GM20431 (cell line): Measurements from ENCODE around the gene LY6G5B.

ENCODE experiments used
- in situ Hi-C: fragments of 300-500 bp; cut with MseI, MboI; formaldehyde crosslinking; loops from one replicate; pipeline ENCODE4 v1.15.0; 2020; ENCODE audit warnings: low sequenced_read_pairs; ENCODE audit not compliant: unreplicated experiment

Gene LY6G5B

GRCh38 chr6:31661262-31662123 lies 8.3 kb upstream of the LY6G5B start:
- in situ Hi-C loops = no loop called here

- in situ Hi-C loops = no loop called here
These were observed 7.6 kb upstream of the LY6G5B start for GRCh38 chr6:31662124-31662723.

DNA sequence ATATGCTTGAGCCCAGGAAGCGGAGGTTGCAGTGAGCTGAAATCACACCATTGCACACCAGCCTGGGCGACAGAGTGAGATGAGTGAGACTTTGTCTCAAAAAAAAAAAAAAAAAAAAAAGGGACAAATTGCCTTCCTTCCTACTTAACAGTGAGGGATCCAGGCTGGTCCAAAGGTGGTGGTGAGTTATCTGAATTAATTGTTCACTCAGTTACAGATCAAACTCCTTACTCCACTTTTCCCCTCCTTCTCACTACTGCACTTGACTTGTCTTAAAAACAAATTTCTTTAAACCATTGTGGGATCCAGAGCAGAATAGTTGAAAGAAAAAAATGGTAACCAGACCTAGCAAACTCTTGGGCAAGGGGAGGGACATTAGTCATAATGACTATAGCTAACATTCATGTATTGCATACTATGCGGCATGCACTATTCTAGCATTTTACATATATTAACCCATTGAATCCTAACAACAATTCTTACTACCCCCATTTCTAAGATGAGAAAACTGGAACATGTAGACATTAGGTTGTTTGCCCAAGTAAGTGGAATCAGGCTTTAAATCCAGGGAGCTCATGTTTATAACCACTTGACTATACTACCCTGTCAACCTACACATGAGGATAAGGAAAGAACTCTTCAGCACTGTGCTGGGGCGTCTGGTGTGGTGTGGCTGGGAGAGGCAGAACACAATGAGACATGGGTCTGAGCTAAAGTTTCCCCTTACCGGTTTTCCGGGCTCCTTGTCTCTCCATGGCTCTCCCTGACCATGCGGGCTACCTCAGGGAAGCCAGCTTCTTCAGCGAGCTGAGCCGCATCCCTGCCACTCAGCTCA lies 6.4 kb upstream of the LY6G5B start:
- in situ Hi-C loops = no loop called here

DNA sequence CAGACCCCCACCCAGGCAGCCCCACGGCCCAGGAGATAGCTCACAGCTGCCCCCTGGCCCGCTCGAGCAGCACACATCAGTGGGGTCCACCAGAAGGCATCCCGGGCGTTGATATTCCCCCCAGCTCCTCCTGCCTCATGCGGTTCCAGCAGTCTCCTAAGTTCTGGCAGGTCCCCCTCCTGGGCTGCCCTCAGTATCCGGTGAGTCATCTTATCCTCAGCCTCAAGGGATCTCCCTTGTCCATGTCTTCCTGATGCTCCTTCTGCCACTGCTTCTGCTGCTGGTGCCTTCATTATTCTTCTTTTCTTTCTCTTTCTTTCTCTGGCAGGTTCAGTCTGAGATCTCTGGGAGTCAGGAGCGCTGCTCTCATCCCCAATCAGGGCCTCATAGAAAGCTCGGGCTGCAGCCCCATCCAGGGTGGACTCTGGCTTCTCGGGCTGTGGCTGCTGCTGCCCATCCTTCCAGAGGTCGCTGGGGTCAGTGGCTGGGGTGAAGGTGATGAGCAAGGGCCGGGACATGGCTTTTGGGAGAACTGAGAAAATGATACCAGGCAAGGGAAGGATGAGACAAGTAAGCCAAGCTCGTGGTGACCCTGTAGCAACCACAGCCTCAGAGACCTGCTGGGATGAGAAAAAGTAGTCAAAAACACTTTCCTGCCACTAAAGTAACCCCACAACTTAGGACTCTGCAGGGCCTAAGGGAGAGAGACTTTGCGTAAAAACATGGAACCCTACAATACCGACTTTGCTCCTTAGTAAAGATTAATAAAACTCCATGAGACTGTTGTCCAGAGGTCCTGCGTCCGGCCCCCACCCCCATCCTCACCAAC lies 5.6 kb upstream of the LY6G5B start:
- in situ Hi-C loops = no loop called here

DNA sequence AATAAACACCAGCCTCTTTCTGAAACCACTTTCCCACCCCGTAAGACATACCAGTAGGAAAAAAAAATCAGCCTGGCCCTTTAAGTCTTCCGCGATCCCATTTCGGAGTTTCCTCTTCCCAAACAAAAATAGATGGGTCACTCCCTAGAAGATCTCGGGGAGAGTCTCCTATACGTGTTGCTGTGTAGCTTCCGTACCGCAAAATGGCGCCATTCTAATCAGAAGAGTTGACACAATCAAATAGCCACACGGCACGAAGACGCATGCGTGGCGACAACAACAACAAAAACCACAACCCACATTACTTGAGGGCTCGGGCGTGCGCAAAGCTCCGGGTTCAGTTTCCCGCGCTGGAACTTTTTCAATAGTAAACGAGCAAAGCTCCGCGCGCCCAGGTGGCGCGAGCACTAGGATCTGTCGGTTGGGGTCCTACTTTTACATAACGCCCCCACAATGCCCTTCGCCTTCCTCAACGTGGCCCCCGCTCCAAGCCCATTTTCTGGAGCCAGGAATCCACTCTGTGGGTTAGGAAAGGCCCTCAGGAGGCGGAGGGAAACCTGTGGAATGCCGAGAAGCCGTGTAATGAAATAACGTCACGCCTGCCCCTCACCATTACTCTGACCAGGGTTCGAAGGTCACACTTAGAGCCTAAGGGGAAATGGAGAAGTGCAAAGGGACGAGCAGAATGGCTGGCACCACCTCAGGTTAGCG lies 4.8 kb upstream of the LY6G5B start, which contains the start of gene GPANK1:
GPANK1 (minus strand) TSS at position 208 of the 711 bp plus-strand sequence. CDS start 519 bp downstream, outside the sequence.
- in situ Hi-C loops = no loop called here

DNA sequence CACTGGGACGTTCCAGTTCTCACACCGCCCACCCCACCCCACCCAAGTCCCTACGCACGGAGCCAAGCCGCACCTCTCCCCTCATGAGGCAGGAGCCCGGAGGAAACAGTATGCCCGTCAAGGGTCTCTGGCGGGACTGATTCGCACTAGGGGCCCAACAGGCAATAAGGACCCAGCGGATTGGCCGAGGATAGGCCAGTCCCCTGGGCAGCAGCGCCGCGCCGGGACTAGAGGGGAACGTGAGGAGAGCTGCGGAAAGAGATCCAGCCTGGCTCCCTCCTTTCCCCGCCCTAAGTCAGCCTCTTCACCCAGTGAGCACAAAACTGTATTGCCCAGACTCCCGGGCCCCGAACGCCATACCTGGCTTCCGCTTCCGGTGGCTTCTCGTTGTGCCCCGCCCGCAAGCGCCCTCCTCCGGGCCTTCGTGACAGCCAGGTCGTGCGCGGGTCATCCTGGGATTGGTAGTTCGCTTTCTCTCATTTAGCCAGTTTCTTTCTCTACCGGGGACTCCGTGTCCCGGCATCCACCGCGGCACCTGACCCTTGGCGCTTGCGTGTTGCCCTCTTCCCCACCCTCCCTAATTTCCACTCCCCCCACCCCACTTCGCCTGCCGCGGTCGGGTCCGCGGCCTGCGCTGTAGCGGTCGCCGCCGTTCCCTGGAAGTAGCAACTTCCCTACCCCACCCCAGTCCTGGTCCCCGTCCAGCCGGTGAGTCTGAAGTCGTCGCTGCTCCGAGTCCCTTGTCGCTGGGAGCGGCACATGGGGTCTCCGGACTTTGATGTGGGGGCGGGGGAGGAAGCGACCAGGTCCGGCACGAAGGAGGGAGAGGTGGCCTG lies 4.1 kb upstream of the LY6G5B start, which contains the start of gene CSNK2B:
CSNK2B (plus strand) TSS at position 580 of the 836 bp plus-strand sequence. CDS start 752 bp downstream, outside the sequence.
- in situ Hi-C loops = no loop called here

DNA sequence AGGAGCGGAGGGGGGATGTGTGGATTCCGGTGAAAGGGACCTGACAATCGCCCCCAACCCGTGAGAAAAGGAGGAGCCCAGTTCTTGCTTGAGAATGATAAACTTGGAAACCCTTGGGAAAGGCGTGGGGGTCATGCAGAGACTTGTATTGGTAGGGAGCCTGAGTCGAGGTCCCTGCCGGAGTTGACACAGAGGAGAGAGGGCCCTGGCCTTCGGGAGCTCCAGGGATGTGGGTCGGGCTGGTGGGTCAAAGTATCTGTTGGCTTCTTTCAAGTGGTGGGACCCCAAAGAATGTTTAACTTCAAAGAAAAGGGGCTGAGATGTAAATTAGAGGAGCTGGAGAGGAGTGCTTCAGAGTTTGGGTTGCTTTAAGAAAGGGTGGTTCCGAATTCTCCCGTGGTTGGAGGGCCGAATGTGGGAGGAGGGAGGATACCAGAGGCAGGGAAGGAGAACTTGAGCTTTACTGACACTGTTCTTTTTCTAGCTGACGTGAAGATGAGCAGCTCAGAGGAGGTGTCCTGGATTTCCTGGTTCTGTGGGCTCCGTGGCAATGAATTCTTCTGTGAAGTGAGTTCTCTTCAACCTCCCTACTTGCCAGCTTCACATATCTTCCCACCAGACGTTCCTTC lies 3.3 kb upstream of the LY6G5B start:
- in situ Hi-C loops = no loop called here

DNA sequence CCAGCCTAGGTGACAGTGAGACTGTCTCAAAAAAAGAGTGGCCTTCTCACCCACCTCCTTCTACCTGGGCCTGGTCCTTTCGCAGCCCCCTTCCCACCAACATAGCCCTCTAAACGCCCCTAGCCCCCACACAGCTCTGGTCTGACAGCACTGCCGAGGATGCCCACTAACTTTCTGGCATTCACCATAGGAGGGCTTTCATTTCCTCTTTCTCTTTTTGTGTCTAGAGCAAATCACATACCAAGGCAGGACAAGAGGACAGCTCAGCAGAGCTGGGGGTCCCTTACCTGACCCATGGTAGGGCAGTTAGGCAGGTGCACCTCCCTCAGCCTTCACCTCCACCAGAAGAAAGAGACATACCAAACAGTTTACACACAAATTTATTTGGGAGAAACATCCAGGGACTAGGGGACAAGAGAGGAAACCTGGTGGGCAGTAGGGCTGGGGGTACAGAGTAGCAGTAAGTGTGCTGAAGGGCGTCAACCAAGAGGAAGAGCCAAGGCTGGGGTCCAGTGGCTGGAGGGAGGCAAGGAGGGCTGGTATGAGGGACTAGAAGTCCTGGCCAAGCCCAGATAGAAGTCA lies 6.6 kb downstream of the LY6G5B start:
- in situ Hi-C loops = no loop called here

DNA sequence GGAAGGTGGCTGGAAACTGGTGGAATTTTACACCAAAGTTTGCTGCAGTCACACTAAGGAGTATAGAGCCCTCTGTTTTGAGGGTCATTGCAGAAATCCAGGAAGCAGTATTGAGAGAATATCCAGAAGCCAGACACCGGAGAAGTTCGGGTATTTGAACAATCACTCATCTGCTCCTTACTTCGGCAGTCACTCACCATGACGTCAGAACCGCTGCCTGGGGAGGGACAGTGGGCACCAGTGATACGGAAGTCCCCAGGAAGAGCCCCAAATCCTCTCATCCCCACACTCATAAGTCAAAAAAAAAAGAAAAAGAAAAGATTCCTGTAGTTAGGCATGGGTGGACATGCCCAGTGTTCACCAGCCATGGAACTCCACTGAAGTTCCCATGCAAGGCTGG lies 7.1 kb downstream of the LY6G5B start:
- in situ Hi-C loops = no loop called here

- in situ Hi-C loops = no loop called here
These were observed 8.2 kb downstream of the LY6G5B start for GRCh38 chr6:31677955-31678354.

- in situ Hi-C loops = no loop called here
These were observed 10.7 kb downstream of the LY6G5B start, which contains the start of gene LY6G5C for GRCh38 chr6:31680226-31681134. LY6G5C (minus strand) TSS chr6:31681067; CDS start chr6:31680373, 694 bp downstream.

- in situ Hi-C loops = no loop called here
These were observed 11.4 kb downstream of the LY6G5B start for GRCh38 chr6:31681135-31681671.

- in situ Hi-C loops = no loop called here
These were observed 13.8 kb downstream of the LY6G5B start for GRCh38 chr6:31683591-31683990.

DNA sequence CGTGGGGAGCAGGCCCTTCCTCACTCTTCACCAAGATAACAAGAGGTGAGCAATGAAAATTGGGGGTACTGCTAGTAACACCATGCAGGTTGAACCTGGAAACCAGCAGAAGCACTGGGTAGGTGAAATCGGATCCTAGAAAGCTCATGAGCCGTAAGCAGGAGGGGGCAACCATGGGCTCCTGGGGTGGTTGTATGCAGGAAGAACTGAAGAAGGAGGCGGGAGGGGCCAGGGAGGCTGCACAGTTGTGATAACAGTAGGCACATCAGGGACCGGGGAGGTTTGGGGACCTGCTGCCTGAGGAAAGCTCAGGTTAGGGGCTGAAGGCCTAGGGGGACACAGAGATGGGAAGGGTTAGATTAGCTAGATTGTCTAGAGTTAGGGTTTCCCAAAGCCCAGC lies 16.7 kb downstream of the LY6G5B start:
- in situ Hi-C loops = no loop called here

- in situ Hi-C loops = no loop called here
These were observed 17.5 kb downstream of the LY6G5B start for GRCh38 chr6:31687321-31687720.
